ENCODE results near the gene FGFBP1. TPM values are rescaled to one million over a fixed set of nuclear protein-coding genes. Genes with fewer than 3 reads are reported as not detected.
"Not testable (repeated sequence)": the region's sequence is repeated elsewhere in the genome, so short reads cannot be mapped to it uniquely, and the experiment has no call there.

The FGFBP1 gene
- total RNA-seq, 1 donor from 2014 or later = 10.6 TPM

GRCh38 chr4:15945516-15945915, 7.0 kb upstream of the FGFBP1 start:
- DNase-seq (ENCODE audit: low spot score) = no peak

GRCh38 chr4:15944895-15945294, 6.4 kb upstream of the FGFBP1 start:
- no peak for DNase-seq (ENCODE audit: low spot score)

- DNase-seq (ENCODE audit: low spot score) = no peak
Observed at GRCh38 chr4:15942283-15942682, 3.7 kb upstream of the FGFBP1 start.

GRCh38 chr4:15938182-15938581, 358 bp downstream of the FGFBP1 start:
- peak; percentile 25 for DNase-seq (ENCODE audit: low spot score)

- no peak for DNase-seq (ENCODE audit: low spot score)
Observed at GRCh38 chr4:15936495-15936894, 2.0 kb downstream of the FGFBP1 start.

- DNase-seq (ENCODE audit: low spot score) = no peak
Observed at GRCh38 chr4:15935504-15936402, 2.8 kb downstream of the FGFBP1 start.

GRCh38 chr4:15934259-15934658, 4.3 kb downstream of the FGFBP1 start:
- DNase-seq (ENCODE audit: low spot score) = no peak

GRCh38 chr4:15931451-15932210, 6.9 kb downstream of the FGFBP1 start:
- no peak for DNase-seq (ENCODE audit: low spot score)

GRCh38 chr4:15930314-15930713, 8.2 kb downstream of the FGFBP1 start:
- DNase-seq (ENCODE audit: low spot score) = no peak

- DNase-seq (ENCODE audit: low spot score) = no peak
Observed at GRCh38 chr4:15929540-15929939, 9.0 kb downstream of the FGFBP1 start.

GRCh38 chr4:15928883-15929282, 9.7 kb downstream of the FGFBP1 start:
- DNase-seq (ENCODE audit: low spot score) = no peak

- DNase-seq (ENCODE audit: low spot score) = peak; percentile 50
Observed at GRCh38 chr4:15926486-15926885, 12.1 kb downstream of the FGFBP1 start.

- DNase-seq (ENCODE audit: low spot score) = no peak
Observed at GRCh38 chr4:15925830-15926229, 12.7 kb downstream of the FGFBP1 start.

GRCh38 chr4:15921592-15921932, 17.0 kb downstream of the FGFBP1 start:
- DNase-seq (ENCODE audit: low spot score) = no peak

- DNase-seq (ENCODE audit: low spot score) = peak; percentile 88
Observed at GRCh38 chr4:15920723-15921591, 17.6 kb downstream of the FGFBP1 start.

- peak; percentile 48 for DNase-seq (ENCODE audit: low spot score)
Observed at GRCh38 chr4:15918484-15919129, 19.9 kb downstream of the FGFBP1 start.

- no peak for DNase-seq (ENCODE audit: low spot score)
Observed at GRCh38 chr4:15917297-15917696, 21.2 kb downstream of the FGFBP1 start.

- not testable (repeated sequence) for DNase-seq (ENCODE audit: low spot score)
Observed at GRCh38 chr4:15916358-15916757, 22.2 kb downstream of the FGFBP1 start.

- no peak for DNase-seq (ENCODE audit: low spot score)
Observed at GRCh38 chr4:15914736-15915135, 23.8 kb downstream of the FGFBP1 start.

- DNase-seq (ENCODE audit: low spot score) = no peak
Observed at GRCh38 chr4:15914291-15914690, 24.2 kb downstream of the FGFBP1 start.

GRCh38 chr4:15913631-15913970, 24.9 kb downstream of the FGFBP1 start:
- DNase-seq (ENCODE audit: low spot score) = peak; percentile 51

Measured in umbilical cord (tissue), 2 donors.